Measurements from ENCODE around the gene HS3ST3A1.

Gene HS3ST3A1

GRCh38 chr17:13597723-13598347 is 3.9 kb downstream of the HS3ST3A1 start:
- peak; percentile 1 for DNase-seq

- no peak for DNase-seq
Observed at GRCh38 chr17:13596241-13596923, 5.3 kb downstream of the HS3ST3A1 start.

DNA sequence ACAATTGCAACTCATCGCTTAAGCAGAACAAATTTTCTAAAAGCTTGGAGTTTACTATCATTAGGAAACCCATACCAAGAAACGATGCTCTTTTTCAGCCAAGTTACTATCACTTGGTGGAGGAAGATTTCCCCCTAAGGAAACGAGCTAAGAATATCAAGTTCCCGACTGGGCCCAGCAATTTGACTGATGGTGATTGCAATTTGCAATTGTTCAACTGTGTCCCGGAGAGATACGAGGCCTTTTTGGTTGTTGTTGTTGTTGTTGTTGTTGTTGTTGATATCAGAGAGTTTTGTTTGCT is 6.2 kb downstream of the HS3ST3A1 start:
- DNase-seq = no peak

DNA sequence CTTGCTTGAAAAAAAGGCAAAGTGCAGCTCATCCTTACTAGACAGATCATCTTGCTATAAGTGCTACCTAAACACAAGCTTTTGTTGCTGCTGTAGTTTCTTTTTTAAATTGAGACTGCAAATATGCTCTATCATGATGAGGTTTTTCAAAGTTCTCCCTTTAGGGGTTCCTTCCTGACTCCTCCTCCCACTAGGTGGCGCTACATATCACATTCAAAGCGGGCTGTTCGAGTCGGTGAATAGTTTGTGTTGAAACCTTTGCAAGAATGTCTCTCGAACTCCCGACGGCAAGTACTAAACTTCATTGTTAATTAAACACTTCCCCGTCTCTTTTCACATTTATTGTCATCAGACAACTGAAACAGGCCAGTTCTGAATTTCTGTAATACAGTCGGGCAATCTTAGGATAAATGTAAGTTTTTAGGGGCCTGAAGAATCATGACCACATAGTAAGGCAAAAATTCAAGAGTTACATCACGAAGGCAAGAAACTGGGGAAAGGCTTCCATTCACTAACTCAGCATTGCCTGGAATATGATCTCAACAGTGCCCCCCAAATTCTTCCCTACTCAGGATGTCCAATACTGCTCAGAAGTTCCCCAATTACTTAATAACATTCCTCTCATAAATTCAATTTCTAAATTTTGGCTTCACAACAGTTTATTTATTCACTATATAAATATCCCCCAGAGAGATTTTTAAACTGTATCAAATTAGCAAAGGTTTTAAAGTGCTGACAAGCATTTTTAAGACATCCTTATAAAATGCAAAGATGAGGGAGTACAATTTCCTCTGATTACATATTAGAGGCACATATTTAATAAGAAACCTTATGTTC is 6.7 kb downstream of the HS3ST3A1 start:
- DNase-seq = peak; percentile 35

DNA sequence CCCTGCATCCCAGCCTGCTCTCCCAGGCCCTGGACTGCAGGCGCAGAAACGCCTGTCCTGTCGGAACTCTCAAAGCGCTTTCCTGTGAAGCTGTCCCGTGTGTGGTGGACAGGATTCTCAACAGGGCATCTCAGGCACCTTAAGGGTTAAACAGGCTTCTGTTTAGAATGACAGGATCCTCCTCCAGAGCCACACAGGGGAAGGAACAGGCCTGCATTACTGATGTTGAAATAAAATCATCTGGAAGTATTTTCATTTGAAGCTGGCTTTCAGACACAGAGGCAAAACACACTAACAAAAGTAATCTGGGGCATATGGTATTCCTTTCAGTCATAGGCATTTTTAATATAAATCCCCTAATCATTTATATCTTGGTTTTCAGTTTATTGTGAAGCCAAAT is 7.4 kb downstream of the HS3ST3A1 start:
- DNase-seq = no peak

- no peak for DNase-seq
Observed at GRCh38 chr17:13593757-13594156, 8.0 kb downstream of the HS3ST3A1 start.

DNA sequence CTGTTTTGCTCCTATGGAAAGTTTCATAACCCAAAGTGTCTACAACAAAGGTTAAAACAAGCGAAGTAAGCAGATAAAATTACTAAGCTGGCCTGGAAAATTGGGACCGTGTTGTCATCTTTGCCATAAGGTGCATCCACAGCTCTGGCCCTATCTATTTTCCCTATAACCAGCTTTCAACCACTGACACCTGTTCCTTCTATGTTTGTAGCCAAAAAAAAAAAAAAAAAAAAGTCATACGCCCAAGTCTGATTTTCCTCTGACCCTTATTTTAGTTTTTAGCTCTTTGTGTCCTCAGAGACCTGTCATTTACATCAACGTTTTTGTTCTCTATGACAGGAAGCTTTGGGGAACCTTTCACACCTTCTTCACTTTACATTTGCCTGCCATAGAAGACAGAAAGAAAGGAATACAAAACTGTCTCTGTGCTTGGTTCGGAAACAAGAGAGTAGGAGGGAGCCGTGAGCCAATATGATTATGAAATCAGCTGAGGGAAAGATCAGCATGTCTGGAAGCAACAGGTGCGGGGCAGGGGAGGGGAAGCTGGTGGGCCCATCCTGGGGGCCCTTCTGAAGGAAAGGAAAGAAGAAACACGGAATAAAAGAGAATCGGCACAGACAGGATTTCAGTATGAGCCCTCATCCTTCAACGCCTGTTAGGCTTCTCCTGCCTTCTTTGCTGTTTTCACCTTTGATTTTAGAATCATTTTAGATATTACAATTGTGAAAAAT is 8.5 kb downstream of the HS3ST3A1 start:
- no peak for DNase-seq

DNA sequence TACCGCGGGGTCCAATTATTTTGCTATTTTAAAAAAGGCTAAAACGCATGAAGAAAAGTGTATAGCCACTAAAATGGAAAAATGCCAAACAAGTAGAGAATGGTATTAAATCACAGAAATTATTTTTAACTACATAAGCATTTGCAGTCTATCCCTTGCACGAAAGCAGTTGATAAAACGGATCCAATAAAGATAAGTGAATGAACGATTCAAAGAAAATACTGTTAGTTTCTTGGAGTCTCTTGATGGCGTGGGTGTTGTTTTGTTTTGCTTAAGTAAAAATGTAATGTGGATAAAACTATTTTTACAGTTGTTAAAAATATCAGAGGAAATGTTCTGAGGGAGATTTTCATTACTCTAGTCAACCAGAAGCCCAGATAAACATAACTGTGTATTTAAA is 9.3 kb downstream of the HS3ST3A1 start:
- DNase-seq = no peak

DNA sequence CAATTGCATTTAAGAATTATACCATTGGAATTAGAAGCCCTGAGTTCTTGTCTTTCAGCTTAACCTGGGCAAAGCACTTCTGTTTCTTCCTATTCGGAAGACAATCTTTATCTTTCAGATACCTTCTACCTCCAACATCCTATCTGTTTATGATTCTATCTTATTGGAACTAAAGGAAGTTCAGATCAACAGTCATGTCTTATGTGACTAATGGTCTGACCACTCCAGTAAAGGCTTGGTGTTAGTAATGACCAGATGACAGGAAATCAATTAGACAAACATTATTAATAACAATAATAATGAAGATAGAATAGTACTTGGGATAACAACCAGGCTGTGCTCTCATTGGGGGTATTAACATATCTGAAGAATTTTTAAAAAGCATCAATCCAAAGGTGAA is 11.3 kb downstream of the HS3ST3A1 start:
- DNase-seq = no peak

DNA sequence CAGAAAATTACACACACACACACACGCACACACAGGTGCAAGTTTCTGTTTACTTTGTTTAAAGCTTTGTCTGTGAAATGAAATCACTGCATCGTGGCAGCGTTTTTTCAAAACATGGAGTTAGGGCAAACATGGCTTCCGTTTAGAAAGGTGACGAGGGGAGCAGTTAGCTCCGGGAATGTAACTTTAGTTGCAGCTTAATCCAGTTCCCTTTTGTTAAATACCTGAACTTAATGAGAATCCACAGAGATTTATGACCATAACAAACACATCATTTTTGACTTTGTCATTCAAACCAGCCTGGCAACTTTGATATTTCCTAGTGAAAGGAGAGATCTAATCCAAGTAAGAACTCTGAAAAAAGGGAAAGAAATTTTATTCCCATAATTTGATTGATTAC is 12.1 kb downstream of the HS3ST3A1 start:
- DNase-seq = no peak

DNA sequence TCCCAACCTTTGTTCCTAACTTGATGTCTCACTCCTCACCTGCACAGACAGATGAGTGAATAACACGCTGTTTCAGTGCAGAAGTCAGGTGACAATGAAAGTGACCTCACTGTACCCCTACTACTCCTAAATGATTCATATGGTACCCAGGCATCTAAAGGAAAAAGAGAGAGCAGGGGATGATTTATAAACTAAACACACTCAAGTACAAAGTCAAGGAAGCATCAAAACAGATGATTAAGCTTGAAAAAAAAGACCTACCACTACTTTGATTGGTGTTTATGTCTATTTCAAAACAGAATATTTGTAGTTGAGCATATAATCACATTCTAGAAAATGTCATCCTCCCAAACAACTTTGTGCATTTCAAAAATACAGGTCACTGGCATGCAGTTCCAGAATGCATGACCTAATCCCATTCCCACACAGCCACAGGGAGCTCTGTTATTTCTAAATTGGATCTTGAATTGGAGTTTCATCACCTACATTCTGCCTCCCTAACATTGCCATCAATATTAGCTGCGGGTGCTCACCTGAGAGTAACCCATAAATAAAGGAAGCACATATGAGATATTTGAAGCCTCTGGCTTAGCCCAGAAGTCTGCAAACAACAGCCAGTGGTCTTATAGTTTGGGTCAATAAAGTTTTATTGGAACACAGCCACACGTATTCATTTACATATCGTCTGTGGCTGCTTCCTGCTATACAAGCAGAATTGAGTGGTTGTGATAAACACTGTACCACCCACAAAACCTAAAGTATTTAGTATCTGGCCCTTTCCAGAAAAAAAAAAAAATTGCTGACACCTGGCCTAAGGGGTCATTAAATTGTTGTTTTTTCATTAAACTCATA is 14.0 kb downstream of the HS3ST3A1 start:
- no peak for DNase-seq

- no peak for DNase-seq
Observed at GRCh38 chr17:13584701-13585080, 17.0 kb downstream of the HS3ST3A1 start.

DNA sequence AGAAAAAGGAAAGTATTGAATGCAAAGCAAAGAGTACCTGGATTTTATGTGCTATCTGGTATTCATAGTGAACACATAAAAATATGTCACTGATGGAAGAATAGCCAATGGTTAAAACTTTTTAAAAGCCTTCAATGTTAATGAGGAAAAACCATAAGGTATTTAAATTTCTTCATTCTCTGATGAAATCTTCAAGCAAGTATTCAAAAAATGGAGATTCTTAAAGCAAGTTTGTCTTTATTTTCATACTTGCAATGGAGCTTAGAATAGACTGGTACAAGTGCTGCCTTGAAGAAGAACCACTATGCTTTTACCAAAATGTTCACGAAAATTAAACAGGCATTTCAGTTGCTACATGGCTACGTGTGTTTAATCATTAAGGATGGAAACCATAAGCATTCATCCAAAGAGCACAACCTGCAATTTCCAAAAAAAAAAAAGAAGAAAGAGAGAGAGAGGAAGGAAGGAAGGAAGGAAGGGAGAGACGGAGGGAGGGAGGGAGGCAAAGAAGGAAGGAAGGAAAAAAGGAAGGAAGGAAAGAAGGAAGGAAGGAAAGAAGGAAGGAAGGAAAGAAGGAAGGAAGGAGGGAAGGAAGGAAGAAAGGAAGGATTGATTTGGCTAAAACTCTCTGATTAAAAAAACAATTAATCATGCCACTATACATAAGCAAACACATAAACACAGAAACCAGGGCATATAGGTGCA is 17.6 kb downstream of the HS3ST3A1 start:
- no peak for DNase-seq

DNA sequence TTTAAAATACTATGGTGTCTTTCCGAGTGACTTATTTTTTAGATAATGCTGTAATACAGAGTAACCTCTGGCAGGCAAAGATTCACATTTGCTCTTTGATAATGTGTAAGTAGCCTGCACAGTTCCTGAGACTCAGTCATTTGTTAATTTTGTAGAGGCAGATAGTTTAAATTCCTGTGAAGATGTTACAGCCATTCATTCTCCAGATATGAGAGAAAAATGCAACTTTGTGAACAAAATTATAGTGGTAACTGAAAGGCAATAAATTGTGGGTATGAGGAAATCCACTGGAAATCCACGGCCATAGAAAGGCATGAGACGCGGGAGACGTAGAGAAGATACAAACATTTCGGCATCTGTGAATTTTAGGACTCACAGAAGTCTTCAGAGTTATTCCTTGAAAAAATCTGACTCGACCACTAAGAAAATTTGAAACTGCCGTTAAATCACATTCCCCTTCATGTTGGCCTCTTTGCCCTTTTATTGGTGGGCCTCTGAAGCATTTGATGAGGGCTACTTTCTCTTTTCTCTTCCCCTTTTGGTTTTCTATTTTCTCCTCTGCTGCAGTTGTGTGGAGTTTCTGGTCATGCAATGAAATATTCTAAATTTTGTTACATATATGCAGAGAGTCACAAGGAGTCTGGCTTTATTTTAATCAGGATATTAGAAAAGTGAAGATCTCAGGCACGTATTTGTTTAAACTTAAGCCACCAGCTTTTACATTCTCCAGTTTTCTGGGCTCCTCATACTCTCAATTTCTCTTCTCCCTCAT is 18.8 kb downstream of the HS3ST3A1 start:
- no peak for DNase-seq

DNA sequence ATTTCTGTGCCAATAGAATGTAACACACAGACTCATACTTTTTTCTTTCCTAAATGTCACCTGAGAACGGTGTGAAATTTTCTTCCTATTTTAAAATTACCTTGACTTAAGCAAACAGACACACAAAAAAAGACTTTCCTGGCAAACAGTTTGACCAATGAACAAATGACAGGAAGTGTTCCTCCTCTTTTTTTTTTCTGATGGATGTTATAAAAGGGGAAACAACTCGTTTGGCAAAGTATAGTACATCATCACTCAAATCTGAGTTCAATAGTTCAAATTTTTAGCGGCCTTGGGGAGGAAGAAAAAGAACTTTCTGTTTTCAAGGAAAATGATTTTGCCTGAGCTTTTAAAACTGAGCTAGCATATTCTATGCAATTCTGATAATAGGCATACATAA is 19.8 kb downstream of the HS3ST3A1 start:
- DNase-seq = no peak

- no peak for DNase-seq
Observed at GRCh38 chr17:13580790-13581189, 20.9 kb downstream of the HS3ST3A1 start.

GRCh38 chr17:13576661-13577526 is 24.8 kb downstream of the HS3ST3A1 start:
- DNase-seq = no peak

DNA sequence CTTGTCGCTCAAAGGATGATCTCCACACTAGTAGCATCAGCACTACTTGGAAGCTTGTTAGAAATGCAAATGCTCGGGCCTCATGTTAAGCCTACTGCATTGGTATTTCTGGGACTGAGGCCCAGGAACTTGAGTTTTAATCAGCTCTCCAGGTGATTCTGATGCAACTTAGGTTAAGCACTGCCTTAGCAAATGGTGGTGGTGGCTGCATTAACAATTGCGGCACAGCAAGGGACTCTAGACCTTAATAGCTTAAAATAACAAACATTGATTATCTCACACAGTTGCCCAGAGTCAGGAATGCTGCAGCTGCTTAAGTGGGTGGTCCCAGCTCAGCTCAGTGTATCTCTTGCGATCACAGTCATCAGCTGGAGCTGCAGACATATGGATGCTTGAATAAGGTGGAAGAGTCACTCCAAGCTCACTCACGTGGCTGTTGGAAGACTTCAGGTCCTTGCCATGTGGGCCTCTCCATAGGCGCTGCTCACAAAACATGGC is 25.8 kb downstream of the HS3ST3A1 start:
- no peak for DNase-seq

DNA sequence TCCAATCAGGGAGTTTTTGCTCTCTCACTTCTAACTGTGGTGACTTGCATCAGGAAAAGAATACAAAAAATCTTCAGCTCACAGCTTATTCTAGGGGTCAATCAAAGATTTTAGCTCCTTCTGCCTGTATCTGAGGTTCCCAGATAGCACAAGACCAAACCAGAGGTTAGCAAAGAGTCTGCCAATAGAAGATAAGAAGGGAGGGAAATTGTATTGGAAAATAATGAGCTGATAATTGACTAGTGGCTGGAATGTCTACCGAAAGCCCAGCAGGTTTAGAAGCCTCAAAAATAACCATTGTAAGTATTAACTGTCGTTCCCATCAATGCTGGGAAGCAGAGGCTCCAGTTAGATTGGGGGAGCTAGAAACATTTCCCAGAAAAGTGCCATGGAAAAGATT is 26.3 kb downstream of the HS3ST3A1 start:
- no peak for DNase-seq

DNA sequence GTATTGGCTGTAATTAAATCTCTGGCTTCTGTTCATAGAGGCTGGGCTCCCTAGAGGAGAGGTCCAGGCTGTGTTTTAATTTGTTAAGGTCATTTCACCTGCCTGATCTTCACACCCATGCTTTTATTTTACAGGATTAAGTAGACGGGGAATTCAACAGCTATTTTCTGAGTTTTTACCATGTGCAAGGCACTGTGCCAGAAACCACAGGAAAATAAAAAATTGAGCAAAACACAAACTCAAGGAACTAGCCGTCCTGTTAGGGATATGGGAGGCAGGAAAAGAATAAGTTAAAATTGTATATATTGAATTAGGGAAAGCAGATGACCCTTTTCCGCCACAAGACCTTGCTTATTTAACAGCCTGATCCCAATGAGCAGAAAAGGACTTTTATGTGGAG is 29.1 kb downstream of the HS3ST3A1 start:
- no peak for DNase-seq
